ENCODE measurements around the gene RNF223. TPM values are rescaled to one million over a fixed set of nuclear protein-coding genes. Genes with fewer than 3 reads are reported as not detected.

The RNF223 gene
- polyA plus RNA-seq, 1 experiment = not detected

DNA sequence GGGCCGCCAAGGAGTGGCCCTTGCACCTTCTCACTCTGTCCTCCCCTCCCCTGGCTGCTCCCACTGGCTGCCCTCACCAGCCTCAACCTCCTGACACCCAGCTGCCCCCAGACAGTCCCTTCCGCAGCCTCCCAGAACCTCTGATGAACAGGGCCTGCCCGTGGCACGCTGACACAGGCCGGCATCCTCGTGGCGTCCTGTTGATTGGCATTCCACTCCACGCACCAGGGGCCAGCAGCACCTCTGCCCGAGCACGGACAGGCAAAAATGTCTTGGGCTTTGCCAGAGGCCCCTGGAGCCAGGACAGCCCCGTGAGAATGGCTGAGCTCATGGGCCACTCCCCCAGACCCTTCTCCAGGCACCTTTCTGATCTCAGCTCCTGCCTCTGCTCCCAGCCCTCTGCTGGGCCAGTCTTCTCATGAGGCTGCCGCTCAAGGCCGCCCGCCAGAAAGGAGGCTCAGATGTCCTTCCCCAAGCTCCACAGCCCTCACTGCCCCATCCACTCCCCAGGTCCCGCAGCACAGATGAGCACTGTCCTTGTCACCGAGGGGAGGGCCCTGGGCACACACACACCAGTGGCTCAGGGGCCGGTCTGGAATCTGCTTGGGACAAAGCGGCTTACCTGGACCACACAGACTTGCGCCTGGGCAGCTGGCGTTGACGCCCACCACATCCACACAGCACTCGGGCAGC, 15.8 kb upstream of the RNF223 start:
- CTCF ChIA-PET = no interaction called here
- no peak overlapping the region for H3K4me3 ChIP-seq (ENCODE audit: low read depth, low read length)
- no peak overlapping the region for H3K27ac ChIP-seq (ENCODE audit: low read depth, low read length)
- H3K9me3 ChIP-seq (ENCODE audit: control insufficient read depth, insufficient read depth, low read length) = peaks cover 9% of the 10 kb centered on the region; the same call in 1 of the 2 replicates
- no peak for DNase-seq (ENCODE audit: low read depth, low spot score)
- POLR2A ChIA-PET = no interaction called here
- no peaks in the 10 kb centered on the region for H3K27me3 ChIP-seq (ENCODE audit: control insufficient read depth, insufficient read depth, low read length)
- TF ChIP-seq, protein P1, sequence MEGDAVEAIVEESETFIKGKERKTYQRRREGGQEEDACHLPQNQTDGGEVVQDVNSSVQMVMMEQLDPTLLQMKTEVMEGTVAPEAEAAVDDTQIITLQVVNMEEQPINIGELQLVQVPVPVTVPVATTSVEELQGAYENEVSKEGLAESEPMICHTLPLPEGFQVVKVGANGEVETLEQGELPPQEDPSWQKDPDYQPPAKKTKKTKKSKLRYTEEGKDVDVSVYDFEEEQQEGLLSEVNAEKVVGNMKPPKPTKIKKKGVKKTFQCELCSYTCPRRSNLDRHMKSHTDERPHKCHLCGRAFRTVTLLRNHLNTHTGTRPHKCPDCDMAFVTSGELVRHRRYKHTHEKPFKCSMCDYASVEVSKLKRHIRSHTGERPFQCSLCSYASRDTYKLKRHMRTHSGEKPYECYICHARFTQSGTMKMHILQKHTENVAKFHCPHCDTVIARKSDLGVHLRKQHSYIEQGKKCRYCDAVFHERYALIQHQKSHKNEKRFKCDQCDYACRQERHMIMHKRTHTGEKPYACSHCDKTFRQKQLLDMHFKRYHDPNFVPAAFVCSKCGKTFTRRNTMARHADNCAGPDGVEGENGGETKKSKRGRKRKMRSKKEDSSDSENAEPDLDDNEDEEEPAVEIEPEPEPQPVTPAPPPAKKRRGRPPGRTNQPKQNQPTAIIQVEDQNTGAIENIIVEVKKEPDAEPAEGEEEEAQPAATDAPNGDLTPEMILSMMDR (IDR thresholded peaks at IDR 0.05; ENCODE audit: low read depth, low read length) = no peak

DNA sequence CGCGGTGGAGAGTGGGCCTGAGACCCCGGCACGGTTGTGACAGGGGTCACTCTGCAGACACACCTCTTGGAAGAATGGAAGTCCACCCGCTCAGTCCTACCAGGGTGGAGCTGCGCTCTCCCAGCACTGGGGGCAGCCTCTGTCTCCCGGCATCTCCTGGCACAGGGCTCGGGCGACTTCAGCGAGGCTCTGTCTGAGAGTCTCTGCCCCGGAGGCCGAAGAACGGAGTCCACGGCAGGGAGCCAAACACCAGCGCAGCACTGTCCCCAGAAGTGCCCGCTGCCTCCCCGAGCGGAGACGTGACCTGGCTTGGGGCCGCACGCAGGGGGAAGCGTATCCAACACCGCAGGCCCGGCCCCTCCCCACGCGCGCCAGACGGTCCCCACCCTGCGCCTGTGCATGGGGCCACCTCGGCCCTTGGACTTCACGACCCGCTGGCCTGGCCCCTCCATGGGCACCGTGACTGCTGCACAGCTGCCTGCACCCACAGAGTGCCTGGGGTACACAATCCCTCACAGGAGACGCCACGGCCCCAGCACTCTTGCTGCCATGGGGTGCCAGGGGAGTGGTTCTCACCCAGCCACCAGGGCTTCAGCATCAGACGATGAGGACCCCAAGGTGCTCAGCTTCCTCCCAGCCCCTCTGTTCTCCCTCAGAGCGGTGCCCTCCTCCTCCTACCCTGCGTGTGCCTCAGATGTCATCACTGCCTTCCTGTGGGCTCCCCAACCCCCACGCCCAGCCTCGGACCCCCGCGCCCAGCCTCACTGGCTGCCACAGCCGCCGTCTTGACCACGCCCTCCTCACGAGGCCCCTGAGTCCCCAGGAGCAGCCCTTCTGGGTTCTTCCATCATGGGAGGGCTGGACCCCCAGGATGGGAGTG, 14.9 kb upstream of the RNF223 start:
- ChIA-PET POLR2A (no interaction called here), CTCF (no interaction called here)
- H3K4me3 ChIP-seq (ENCODE audit: low read depth, low read length) = no peak overlapping the region
- TF ChIP-seq, protein P1 (IDR thresholded peaks at IDR 0.05; ENCODE audit: low read depth, low read length) = no peak
- no peak for DNase-seq (ENCODE audit: low read depth, low spot score)
- no peaks in the 10 kb centered on the region for H3K27me3 ChIP-seq (ENCODE audit: control insufficient read depth, insufficient read depth, low read length)
- peaks cover 9% of the 10 kb centered on the region; the same call in 1 of the 2 replicates for H3K9me3 ChIP-seq (ENCODE audit: control insufficient read depth, insufficient read depth, low read length)
- H3K27ac ChIP-seq (ENCODE audit: low read depth, low read length) = no peak overlapping the region

DNA sequence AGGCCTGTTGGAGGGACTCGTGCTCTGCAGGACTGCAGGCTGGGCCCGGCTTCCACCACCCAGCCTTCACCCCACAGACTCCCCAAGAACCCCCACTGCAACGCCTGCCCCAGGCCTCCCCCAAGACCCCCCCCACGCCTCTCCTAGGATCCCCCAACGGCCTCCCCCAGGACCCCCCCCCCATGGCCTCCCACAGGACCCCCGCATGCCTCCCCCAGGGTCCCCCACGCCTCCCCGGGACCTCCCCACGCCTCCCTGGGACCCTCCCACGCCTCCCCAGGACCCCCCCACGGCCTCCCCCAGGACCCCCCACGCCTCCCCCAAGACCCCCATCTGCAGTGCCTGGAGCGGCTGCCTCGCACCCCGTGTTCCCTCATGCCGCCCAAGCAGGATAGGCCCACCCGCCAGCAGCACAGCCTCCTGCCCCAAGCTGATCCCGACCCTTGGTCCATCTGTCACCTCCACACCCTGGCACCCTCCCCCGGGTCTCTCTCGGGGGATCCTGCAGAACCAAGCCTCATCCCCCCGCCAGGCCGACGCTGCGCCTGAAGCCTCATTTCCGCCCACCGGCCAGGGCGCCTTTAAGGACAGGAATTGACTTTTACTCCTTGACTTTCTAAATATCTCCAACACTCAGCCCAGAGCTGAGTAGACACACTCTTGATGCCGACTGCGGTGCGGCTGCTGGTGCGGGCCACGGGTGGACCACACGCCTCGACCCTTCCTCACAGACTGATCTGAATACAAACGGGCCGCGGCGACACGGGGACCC, 14.1 kb upstream of the RNF223 start:
- POLR2A ChIA-PET = no interaction called here
- Histone ChIP-seq H3K4me3 (ENCODE audit: low read depth, low read length) (no peak overlapping the region), H3K27ac (ENCODE audit: low read depth, low read length) (no peak overlapping the region), H3K27me3 (ENCODE audit: control insufficient read depth, insufficient read depth, low read length) (no peaks in the 10 kb centered on the region), H3K9me3 (ENCODE audit: control insufficient read depth, insufficient read depth, low read length) (peaks cover 9% of the 10 kb centered on the region; the same call in 1 of the 2 replicates)
- CTCF ChIA-PET = no interaction called here
- TF ChIP-seq, protein P1 (IDR thresholded peaks at IDR 0.05; ENCODE audit: low read depth, low read length) = no peak
- no peak for DNase-seq (ENCODE audit: low read depth, low spot score)

DNA sequence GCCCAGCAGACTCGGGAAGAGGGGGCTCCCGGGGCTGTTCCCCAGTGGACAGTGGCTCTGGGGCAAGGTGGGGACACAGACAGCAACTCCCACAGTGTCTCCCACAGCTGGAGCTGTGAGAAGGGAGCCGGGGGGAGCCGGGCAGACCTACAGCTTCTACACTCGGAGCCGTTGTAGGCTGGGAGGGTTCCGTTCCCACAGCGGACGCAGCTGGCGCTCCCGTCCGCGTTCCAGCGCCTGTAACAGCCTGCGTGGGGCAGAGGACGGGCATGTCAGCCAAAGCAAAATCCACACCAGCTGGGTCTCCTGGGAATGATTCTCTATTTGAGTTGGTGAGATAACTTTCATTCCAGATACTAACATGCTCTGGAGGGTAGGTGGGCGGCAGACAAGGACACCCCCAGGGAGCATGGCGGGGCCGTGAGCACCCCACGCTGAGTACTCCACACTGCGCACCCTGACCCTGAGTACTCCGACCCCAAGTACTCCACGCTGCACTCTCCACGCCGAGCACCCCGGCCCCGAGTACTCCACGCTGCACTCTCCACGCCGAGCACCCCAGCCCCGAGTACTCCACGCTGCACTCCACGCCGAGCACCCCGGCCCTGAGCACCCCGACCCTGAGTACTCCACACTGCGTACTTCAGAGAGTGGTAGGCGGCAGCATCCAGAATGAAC, 13.4 kb upstream of the RNF223 start:
- Histone ChIP-seq H3K27me3 (ENCODE audit: control insufficient read depth, insufficient read depth, low read length) (no peaks in the 10 kb centered on the region), H3K27ac (ENCODE audit: low read depth, low read length) (no peak overlapping the region), H3K9me3 (ENCODE audit: control insufficient read depth, insufficient read depth, low read length) (peaks cover 9% of the 10 kb centered on the region; the same call in 1 of the 2 replicates), H3K4me3 (ENCODE audit: low read depth, low read length) (no peak overlapping the region)
- TF ChIP-seq, protein P1 (IDR thresholded peaks at IDR 0.05; ENCODE audit: low read depth, low read length) = no peak
- POLR2A ChIA-PET = no interaction called here
- no peak for DNase-seq (ENCODE audit: low read depth, low spot score)
- CTCF ChIA-PET = no interaction called here
